Sigmoid colon (tissue), 4 donors: ENCODE results near the gene EGLN1.

Experiments
- EP300 ChIP-seq, 4 donors: sonication (generic); formaldehyde crosslinking; IDR thresholded peaks; one replicate each; pipeline ENCODE4 v1.6.1; 2017; ENCODE audit warnings: antibody characterized with exemption in 4 of 4
- POLR2A ChIP-seq, 2 donors: fragments of 450-650 bp; IDR thresholded peaks; one replicate each; pipeline ENCODE4 v1.6.1; 2016; ENCODE audit warnings: antibody characterized with exemption in 2 of 2, mild to moderate bottlenecking in 2 of 2, moderate library complexity in 2 of 2
- TF ChIP-seq, protein P1 (sequence below), 4 experiments: fragments of 450-650 bp in 3 of 4; fragments of 200-600 bp in 1 of 4; IDR thresholded peaks; one replicate each; pipeline ENCODE4 v1.5.1; 2016 to 2019; ENCODE audit warnings: antibody characterized with exemption in 4 of 4, mild to moderate bottlenecking in 3 of 4, moderate library complexity in 2 of 4

DNA sequence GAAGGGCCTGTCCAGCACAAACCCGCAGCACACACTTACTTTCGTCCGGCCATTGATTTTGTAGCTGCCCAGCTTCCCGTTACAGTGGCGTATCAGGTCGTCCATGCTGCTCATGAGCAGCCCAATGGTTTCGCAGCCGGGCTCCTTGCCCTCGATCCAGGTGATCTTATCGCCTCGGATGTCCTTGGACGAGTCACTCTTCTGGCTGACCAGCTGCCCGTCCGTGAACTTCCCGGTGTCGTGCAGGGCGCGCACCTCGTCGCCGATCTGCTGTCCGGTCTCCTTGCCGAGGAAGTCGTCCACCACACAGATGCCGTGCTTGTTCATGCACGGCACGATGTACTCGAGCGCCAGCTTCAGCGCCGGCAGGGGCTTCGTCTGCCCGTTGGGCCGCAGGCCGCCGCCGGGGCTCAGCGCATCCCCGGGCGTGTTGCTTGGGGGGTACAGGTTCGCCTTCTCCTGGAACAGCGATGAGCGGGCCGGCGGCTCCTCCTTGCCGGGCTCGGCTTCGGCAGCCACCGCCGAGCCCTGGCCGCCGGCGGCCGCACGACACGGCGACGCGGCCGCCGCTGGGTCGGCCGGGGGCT lies 1.0 kb downstream of the EGLN1 start:
- TF ChIP-seq, protein P1, sequence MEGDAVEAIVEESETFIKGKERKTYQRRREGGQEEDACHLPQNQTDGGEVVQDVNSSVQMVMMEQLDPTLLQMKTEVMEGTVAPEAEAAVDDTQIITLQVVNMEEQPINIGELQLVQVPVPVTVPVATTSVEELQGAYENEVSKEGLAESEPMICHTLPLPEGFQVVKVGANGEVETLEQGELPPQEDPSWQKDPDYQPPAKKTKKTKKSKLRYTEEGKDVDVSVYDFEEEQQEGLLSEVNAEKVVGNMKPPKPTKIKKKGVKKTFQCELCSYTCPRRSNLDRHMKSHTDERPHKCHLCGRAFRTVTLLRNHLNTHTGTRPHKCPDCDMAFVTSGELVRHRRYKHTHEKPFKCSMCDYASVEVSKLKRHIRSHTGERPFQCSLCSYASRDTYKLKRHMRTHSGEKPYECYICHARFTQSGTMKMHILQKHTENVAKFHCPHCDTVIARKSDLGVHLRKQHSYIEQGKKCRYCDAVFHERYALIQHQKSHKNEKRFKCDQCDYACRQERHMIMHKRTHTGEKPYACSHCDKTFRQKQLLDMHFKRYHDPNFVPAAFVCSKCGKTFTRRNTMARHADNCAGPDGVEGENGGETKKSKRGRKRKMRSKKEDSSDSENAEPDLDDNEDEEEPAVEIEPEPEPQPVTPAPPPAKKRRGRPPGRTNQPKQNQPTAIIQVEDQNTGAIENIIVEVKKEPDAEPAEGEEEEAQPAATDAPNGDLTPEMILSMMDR (IDR thresholded peaks at IDR 0.05) = no peak
- TF ChIP-seq POLR2A (IDR thresholded peaks at IDR 0.05) (no peak), EP300 (IDR thresholded peaks at IDR 0.05) (no peak)
